Prostate gland (tissue), 2 donors: ENCODE results near the gene COL4A2.

ENCODE experiments used
- CTCF ChIP-seq, 4 experiments: fragments of 200-600 bp in 2 of 4; fragments of 450-650 bp in 2 of 4; sonication (generic) in 2 of 4; IDR thresholded peaks; 1 replicate in 3 of 4; 2 replicates in 1 of 4; pipeline ENCODE4 v1.5.1; 2016 to 2019; ENCODE audit warnings: antibody characterized with exemption in 4 of 4, mild to moderate bottlenecking in 2 of 4, moderate library complexity in 2 of 4
- POLR2A ChIP-seq: fragments of 450-650 bp; IDR thresholded peaks from one replicate; pipeline ENCODE4 v1.6.1; 2016; ENCODE audit warnings: antibody characterized with exemption, mild to moderate bottlenecking

- TF ChIP-seq CTCF (IDR thresholded peaks at IDR 0.05) (no peak), POLR2A (no peak)
Observed at GRCh38 chr13:110524541-110525257, 217.6 kb downstream of the COL4A2 start.
